Keratinocyte (primary cell): ENCODE data around the gene SMG7. TPM values are rescaled to one million over a fixed set of nuclear protein-coding genes. Genes with fewer than 3 reads are reported as not detected.

Source experiments
- DNase-seq: peaks from one replicate; pipeline ENCODE4 v3.0.0-alpha.2; 2011; ENCODE audit warnings: low read depth, missing footprints, low spot score
- FAIRE-seq: peaks from 2 replicates; lab custom pipeline; 2011; peaks lifted over from hg19 to GRCh38; lab: Jason Lieb, UNC
- H2AFZ ChIP-seq: 2 replicates; pipeline ENCODE4 v1.6.0; 2012; ENCODE audit warnings: low read length, control low read depth, inconsistent platforms; ENCODE audit not compliant: control insufficient read depth
- H3K27ac ChIP-seq: 2 replicates; pipeline ENCODE4 v1.5.1; 2011; ENCODE audit warnings: low read length; ENCODE audit not compliant: control insufficient read depth, insufficient read depth
- H3K27me3 ChIP-seq: 3 replicates; pipeline ENCODE4 v1.6.0; 2011; ENCODE audit warnings: low read length; ENCODE audit not compliant: control insufficient read depth, insufficient read depth; ENCODE audit errors: extremely low read depth
- H3K36me3 ChIP-seq, 2 experiments: 2 replicates in 1 of 2; 3 replicates in 1 of 2; pipeline ENCODE4 v1.5.1; 2011; ENCODE audit warnings: low read length in 2 of 2, mild to moderate bottlenecking in 1 of 2; ENCODE audit not compliant: control insufficient read depth in 2 of 2, insufficient read depth in 2 of 2; ENCODE audit errors: extremely low read depth in 1 of 2
- H3K4me1 ChIP-seq: 3 replicates; pipeline ENCODE4 v1.5.1; 2011; ENCODE audit warnings: low read length; ENCODE audit not compliant: control insufficient read depth, insufficient read depth; ENCODE audit errors: extremely low read depth
- H3K4me2 ChIP-seq: 3 replicates; pipeline ENCODE4 v1.6.0; 2011; ENCODE audit warnings: low read depth, low read length; ENCODE audit not compliant: control insufficient read depth, insufficient read depth; ENCODE audit errors: extremely low read depth
- H3K4me3 ChIP-seq, 3 experiments: fragments of 200-600 bp in 1 of 3; sonication (generic) in 1 of 3; 2 replicates in 2 of 3; 3 replicates in 1 of 3; pipeline ENCODE4 v1.5.1; 2011 to 2016; ENCODE audit warnings: low read length in 3 of 3, mild to moderate bottlenecking in 3 of 3, control low read depth in 2 of 3, inconsistent platforms in 1 of 3, low read depth in 1 of 3, mixed read lengths in 1 of 3, mixed run types in 1 of 3, moderate library complexity in 1 of 3; ENCODE audit not compliant: control insufficient read depth in 2 of 3, insufficient read depth in 2 of 3; ENCODE audit errors: extremely low read depth in 1 of 3
- H3K79me2 ChIP-seq: 2 replicates; pipeline ENCODE4 v1.6.0; 2012; ENCODE audit warnings: low read length; ENCODE audit not compliant: control insufficient read depth, insufficient read depth
- H3K9ac ChIP-seq: 3 replicates; pipeline ENCODE4 v1.6.0; 2011; ENCODE audit warnings: low read length; ENCODE audit not compliant: control insufficient read depth, insufficient read depth; ENCODE audit errors: extremely low read depth
- H3K9me1 ChIP-seq: 3 replicates; pipeline ENCODE4 v1.6.0; 2011; ENCODE audit warnings: low read length; ENCODE audit not compliant: control insufficient read depth, insufficient read depth; ENCODE audit errors: extremely low read depth
- H3K9me3 ChIP-seq: 2 replicates; pipeline ENCODE4 v1.5.1; 2012; ENCODE audit warnings: low read depth, low read length; ENCODE audit not compliant: control insufficient read depth
- H4K20me1 ChIP-seq: 3 replicates; pipeline ENCODE4 v1.6.0; 2011; ENCODE audit warnings: low read length; ENCODE audit not compliant: control insufficient read depth, insufficient read depth; ENCODE audit errors: extremely low read depth
- CTCF ChIP-seq, 3 experiments: IDR thresholded peaks in 1 of 3; conservative IDR thresholded peaks in 1 of 3; optimal IDR thresholded peaks in 1 of 3; 2 replicates in 2 of 3; 3 replicates in 1 of 3; pipeline versions ENCODE3 to v1.5.1; 2011; ENCODE audit warnings: low read length in 3 of 3, mild to moderate bottlenecking in 3 of 3, moderate library complexity in 2 of 3, control low read depth in 1 of 3, inconsistent platforms in 1 of 3; ENCODE audit not compliant: insufficient read depth in 2 of 3; ENCODE audit errors: extremely low read depth in 1 of 3
- EZH2 ChIP-seq: IDR thresholded peaks from one replicate; pipeline ENCODE4 v1.6.1; 2012; ENCODE audit warnings: inconsistent platforms, mild to moderate bottlenecking, low read length, moderate library complexity
- dilution Hi-C: fragments of 300-500 bp; cut with MboI; formaldehyde crosslinking; loops from one replicate; pipeline ENCODE4 v1.7.0; 2020; ENCODE audit warnings: low sequenced_read_pairs; ENCODE audit not compliant: extremely low pct_ligation_motif_present
- polyA plus RNA-seq, 5 experiments: library from polyadenylated mRNA; depleted of rRNA in 3 of 5; stranded (reverse) in 3 of 5; stranded (forward) in 1 of 5; unstranded in 1 of 5; fragments of >200 nt; gene quantifications; 1 replicate in 1 of 5; 2 replicates in 3 of 5; 3 replicates in 1 of 5; pipeline versions ENCODE4 v1.2.1 to v1.2.3, GENCODE V29; 2011 to 2012; ENCODE audit warnings: missing spikeins in 2 of 5, low read depth in 1 of 5, low replicate concordance in 1 of 5

The SMG7 gene
- polyA plus RNA-seq, 1 donor (not counting 4 experiments of a cell fraction or from before 2014, with no cell fraction given): 38.2 TPM

DNA sequence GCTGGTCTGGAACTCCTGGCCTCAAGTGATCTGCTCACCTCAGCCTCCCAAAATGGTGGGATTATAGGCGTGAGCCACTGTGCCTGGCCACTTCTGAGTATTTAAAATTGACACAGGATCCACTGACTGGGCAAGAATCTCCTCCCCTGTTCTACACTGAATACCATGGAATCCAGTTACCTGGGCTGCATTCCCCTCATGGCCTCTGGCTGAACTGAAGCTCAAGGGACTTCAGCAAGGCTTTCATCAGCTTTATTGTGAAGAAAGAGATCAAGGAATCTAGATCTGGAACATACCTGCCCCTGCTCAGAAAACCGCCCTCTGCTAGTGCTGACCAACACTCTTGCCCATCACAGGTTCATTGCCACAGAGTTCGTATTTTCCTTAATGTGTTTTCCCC is 97.5 kb downstream of the SMG7 start:
- TF ChIP-seq CTCF (optimal IDR thresholded peaks at IDR 0.05 in 1 of 3, IDR thresholded peaks at IDR 0.05 in 1 of 3, conservative IDR thresholded peaks at IDR 0.05 in 1 of 3; ENCODE audit: extremely low read depth in 1 of 3, insufficient read depth in 2 of 3, low read length in 3 of 3) (no peak), EZH2 (no peak)
- no peak for FAIRE-seq
- H3K36me3 ChIP-seq: peaks cover 0 to 2% of the 10 kb centered on the region in 2 experiments
- H3K9me1 ChIP-seq: no peaks in the 10 kb centered on the region
- no peak overlapping the region for H2AFZ ChIP-seq
- H3K9ac ChIP-seq: no peak overlapping the region
- H3K9me3 ChIP-seq: no peaks in the 10 kb centered on the region
- H3K79me2 ChIP-seq: no peaks in the 10 kb centered on the region
- H3K4me2 ChIP-seq: no peak overlapping the region
- dilution Hi-C loops: no loop called here
- no peak overlapping the region for H3K27ac ChIP-seq
- H4K20me1 ChIP-seq: no peaks in the 10 kb centered on the region
- H3K27me3 ChIP-seq: no peaks in the 10 kb centered on the region
- no peak for DNase-seq
- H3K4me1 ChIP-seq: peaks cover 12% of the 10 kb centered on the region
- H3K4me3 ChIP-seq: no peak overlapping the region

- Histone ChIP-seq H3K36me3 (peaks cover 0 to 2% of the 10 kb centered on the region in 2 experiments), H4K20me1 (no peaks in the 10 kb centered on the region), H3K9me1 (no peaks in the 10 kb centered on the region), H3K4me1 (peaks cover 12% of the 10 kb centered on the region), H3K4me3 (no peak overlapping the region), H3K9me3 (no peaks in the 10 kb centered on the region), H2AFZ (no peak overlapping the region), H3K27ac (no peak overlapping the region), H3K9ac (no peak overlapping the region), H3K79me2 (no peaks in the 10 kb centered on the region), H3K27me3 (no peaks in the 10 kb centered on the region), H3K4me2 (no peak overlapping the region)
- dilution Hi-C loops: no loop called here
- DNase-seq (no peak), FAIRE-seq (no peak)
- no peak for TF ChIP-seq EZH2
- TF ChIP-seq CTCF (optimal IDR thresholded peaks at IDR 0.05 in 1 of 3, IDR thresholded peaks at IDR 0.05 in 1 of 3, conservative IDR thresholded peaks at IDR 0.05 in 1 of 3; ENCODE audit: extremely low read depth in 1 of 3, insufficient read depth in 2 of 3, low read length in 3 of 3): no peak
Measured at GRCh38 chr1:183570451-183570850, 98.2 kb downstream of the SMG7 start.
